Uterus (tissue), 4 donors: ENCODE results near the gene NRSN2. TPM values are rescaled to one million over a fixed set of nuclear protein-coding genes. Genes with fewer than 3 reads are reported as not detected.

Experiments used
- DNase-seq, 2 donors: peaks; one replicate each; pipeline ENCODE4 v3.0.0-alpha.2; 2019 to 2020
- H3K27ac ChIP-seq, 2 donors: fragments of 200-600 bp; sonication (generic); 1 replicate in 1 of 2; 2 replicates in 1 of 2; pipeline ENCODE4 v1.5.1; 2016 to 2018
- H3K27me3 ChIP-seq, 2 donors: fragments of 200-600 bp; sonication (generic); one replicate each; pipeline ENCODE4 v1.5.1; 2018 to 2019; ENCODE audit warnings: control low read depth in 1 of 2
- H3K36me3 ChIP-seq, 2 donors: fragments of 200-600 bp; sonication (generic); one replicate each; pipeline ENCODE4 v1.5.1; 2019; ENCODE audit warnings: control low read depth in 1 of 2
- H3K4me1 ChIP-seq, 2 donors: fragments of 200-600 bp; sonication (generic); one replicate each; pipeline ENCODE4 v1.5.1; 2018 to 2019; ENCODE audit warnings: control low read depth in 1 of 2
- H3K4me3 ChIP-seq, 2 donors: fragments of 200-600 bp; sonication (generic); 1 replicate in 1 of 2; 2 replicates in 1 of 2; pipeline ENCODE4 v1.5.1; 2018 to 2019; ENCODE audit warnings: mild to moderate bottlenecking in 1 of 2
- H3K9me3 ChIP-seq, 2 donors: fragments of 200-600 bp; sonication (generic); one replicate each; pipeline ENCODE4 v1.5.1; 2019; ENCODE audit warnings: control low read depth in 1 of 2
- POLR2A ChIP-seq, 2 donors: fragments of 450-650 bp; IDR thresholded peaks; one replicate each; pipeline ENCODE4 v1.6.1; 2016; ENCODE audit warnings: antibody characterized with exemption in 2 of 2, mild to moderate bottlenecking in 1 of 2, moderate library complexity in 1 of 2
- intact Hi-C: fragments of 100-400 bp; cut with DNase I; formaldehyde crosslinking; loops from one replicate; pipeline ENCODE4 v1.15.1; 2023; ENCODE audit warnings: low total_unique reads
- total RNA-seq, 4 donors: library from RNA; depleted of rRNA in 3 of 4; stranded (reverse); fragments of >200 nt in 3 of 4; gene quantifications; one replicate each; pipeline versions ENCODE4 v1.1.0 to v1.2.4, GENCODE V29; 2014 to 2023
- TF ChIP-seq, protein P1 (sequence below), 4 experiments: fragments of 200-600 bp in 2 of 4; fragments of 450-650 bp in 2 of 4; sonication (generic) in 2 of 4; IDR thresholded peaks; one replicate each; pipeline ENCODE4 v1.5.1; 2016 to 2019; ENCODE audit warnings: antibody characterized with exemption in 4 of 4, mild to moderate bottlenecking in 2 of 4, moderate library complexity in 1 of 4
- donor health status: DM: yes; HTN: yes; CAD: no.

NRSN2 gene
- total RNA-seq, 4 donors from 2014 or later, result 10.2 to 65.6 (median 28.7) TPM

GRCh38 chr20:356745-357144 lies 9.8 kb downstream of the NRSN2 start:
- TF ChIP-seq, protein P1, sequence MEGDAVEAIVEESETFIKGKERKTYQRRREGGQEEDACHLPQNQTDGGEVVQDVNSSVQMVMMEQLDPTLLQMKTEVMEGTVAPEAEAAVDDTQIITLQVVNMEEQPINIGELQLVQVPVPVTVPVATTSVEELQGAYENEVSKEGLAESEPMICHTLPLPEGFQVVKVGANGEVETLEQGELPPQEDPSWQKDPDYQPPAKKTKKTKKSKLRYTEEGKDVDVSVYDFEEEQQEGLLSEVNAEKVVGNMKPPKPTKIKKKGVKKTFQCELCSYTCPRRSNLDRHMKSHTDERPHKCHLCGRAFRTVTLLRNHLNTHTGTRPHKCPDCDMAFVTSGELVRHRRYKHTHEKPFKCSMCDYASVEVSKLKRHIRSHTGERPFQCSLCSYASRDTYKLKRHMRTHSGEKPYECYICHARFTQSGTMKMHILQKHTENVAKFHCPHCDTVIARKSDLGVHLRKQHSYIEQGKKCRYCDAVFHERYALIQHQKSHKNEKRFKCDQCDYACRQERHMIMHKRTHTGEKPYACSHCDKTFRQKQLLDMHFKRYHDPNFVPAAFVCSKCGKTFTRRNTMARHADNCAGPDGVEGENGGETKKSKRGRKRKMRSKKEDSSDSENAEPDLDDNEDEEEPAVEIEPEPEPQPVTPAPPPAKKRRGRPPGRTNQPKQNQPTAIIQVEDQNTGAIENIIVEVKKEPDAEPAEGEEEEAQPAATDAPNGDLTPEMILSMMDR (IDR thresholded peaks at IDR 0.05), result no peak
- TF ChIP-seq POLR2A (IDR thresholded peaks at IDR 0.05), result no peak
- no peak for DNase-seq
- Histone ChIP-seq H3K27me3 (no peaks in the 10 kb centered on the region), H3K4me1 (no peaks in the 10 kb centered on the region), H3K9me3 (no peaks in the 10 kb centered on the region), H3K4me3 (no peak overlapping the region), H3K36me3 (no peaks in the 10 kb centered on the region), H3K27ac (no peak overlapping the region)
- intact Hi-C loops, result loop anchor here (10.0 kb wide), 1 partner anchor 378 kb away; no protein-coding TSS in a partner anchor

GRCh38 chr20:358891-359555 lies 12.1 kb downstream of the NRSN2 start:
- intact Hi-C loops, result loop anchor here (10.0 kb wide), 1 partner anchor 376 kb away; no protein-coding TSS in a partner anchor
- Histone ChIP-seq H3K4me3 (no peak overlapping the region), H3K27ac (no peak overlapping the region), H3K36me3 (no peaks in the 10 kb centered on the region), H3K27me3 (no peaks in the 10 kb centered on the region), H3K9me3 (no peaks in the 10 kb centered on the region), H3K4me1 (no peaks in the 10 kb centered on the region)
- TF ChIP-seq, protein P1 (IDR thresholded peaks at IDR 0.05), result no peak
- no peak for TF ChIP-seq POLR2A (IDR thresholded peaks at IDR 0.05)
- DNase-seq, result no peak

DNA sequence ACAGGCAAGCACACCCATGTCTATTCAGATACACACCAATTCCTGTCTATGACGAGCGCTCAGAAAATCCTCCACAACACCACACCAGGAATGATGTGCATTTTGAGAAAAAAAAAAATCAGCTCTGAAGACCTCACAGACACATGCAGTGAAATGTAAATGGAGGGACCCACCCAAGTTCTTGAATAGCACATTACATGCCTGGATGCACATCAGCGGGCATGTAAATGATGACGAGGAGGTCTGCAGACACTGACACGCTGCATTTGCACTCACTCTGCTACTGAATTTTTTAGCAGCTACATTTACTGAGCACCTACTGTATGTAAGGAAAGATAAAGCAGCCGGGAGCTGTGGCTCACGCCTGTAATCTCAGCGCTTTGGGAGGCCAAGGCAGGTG lies 14.7 kb downstream of the NRSN2 start:
- DNase-seq, result no peak
- Histone ChIP-seq H3K4me3 (no peak overlapping the region), H3K9me3 (no peaks in the 10 kb centered on the region), H3K36me3 (no peaks in the 10 kb centered on the region), H3K27ac (no peak overlapping the region), H3K4me1 (no peaks in the 10 kb centered on the region), H3K27me3 (no peaks in the 10 kb centered on the region)
- intact Hi-C loops, result no loop called here
- TF ChIP-seq POLR2A (IDR thresholded peaks at IDR 0.05), result no peak
- TF ChIP-seq, protein P1 (IDR thresholded peaks at IDR 0.05), result no peak

- Histone ChIP-seq H3K4me1 (no peaks in the 10 kb centered on the region), H3K36me3 (no peaks in the 10 kb centered on the region), H3K27ac (no peak overlapping the region), H3K27me3 (no peaks in the 10 kb centered on the region), H3K4me3 (no peak overlapping the region), H3K9me3 (no peaks in the 10 kb centered on the region)
- TF ChIP-seq, protein P1 (IDR thresholded peaks at IDR 0.05), result peak in 1 of 4 experiments; percentile 19
- TF ChIP-seq POLR2A (IDR thresholded peaks at IDR 0.05), result no peak
- DNase-seq, result peak; percentile 43 to 66
- intact Hi-C loops, result no loop called here
These were observed 15.7 kb downstream of the NRSN2 start for GRCh38 chr20:362271-363254.
